GM12878 (cell line): ENCODE results near the gene ASGR1. TPM values are rescaled to one million over a fixed set of nuclear protein-coding genes. Genes with fewer than 3 reads are reported as not detected.

ENCODE experiments used
- ATF7 ChIP-seq: fragments of 450-650 bp; IDR thresholded peaks from 2 replicates; pipeline ENCODE4 v1.6.1; 2016; ENCODE audit warnings: low read depth, mild to moderate bottlenecking
- CBX3 ChIP-seq: fragments of 200-600 bp; sonication (generic); IDR thresholded peaks from 2 replicates; pipeline ENCODE4 v1.6.1; 2016; ENCODE audit warnings: low read depth, borderline replicate concordance
- CEBPB ChIP-seq, 2 experiments: fragments of 150-350 bp in 1 of 2; IDR thresholded peaks; 2 replicates each; pipeline ENCODE4 v1.6.1; 2012 to 2014; ENCODE audit warnings: low read depth in 2 of 2, low read length in 2 of 2, borderline replicate concordance in 1 of 2, inconsistent platforms in 1 of 2
- CHD4 ChIP-seq: fragments of 200-600 bp; sonication (generic); IDR thresholded peaks from 2 replicates; pipeline ENCODE4 v1.6.1; 2016; ENCODE audit warnings: mild to moderate bottlenecking
- E4F1 ChIP-seq: fragments of 450-650 bp; IDR thresholded peaks from 2 replicates; pipeline ENCODE4 v1.6.1; 2018; ENCODE audit warnings: borderline replicate concordance, mild to moderate bottlenecking; ENCODE audit not compliant: partially characterized antibody
- EGR1 ChIP-seq, 2 experiments: IDR thresholded peaks; 1 replicate in 1 of 2; 2 replicates in 1 of 2; pipeline ENCODE4 v1.6.1; 2011 to 2012; ENCODE audit warnings: low read depth in 2 of 2, low read length in 2 of 2, borderline replicate concordance in 1 of 2, mild to moderate bottlenecking in 1 of 2, moderate library complexity in 1 of 2
- ELK1 ChIP-seq: IDR thresholded peaks from 2 replicates; pipeline ENCODE4 v1.6.1; 2012; ENCODE audit warnings: low read depth, low read length, improper control_type of control experiment
- FOXK2 ChIP-seq: fragments of 450-650 bp; IDR thresholded peaks from 2 replicates; pipeline ENCODE4 v1.6.1; 2017; ENCODE audit warnings: mild to moderate bottlenecking, moderate library complexity
- HDAC6 ChIP-seq: fragments of 200-600 bp; sonication (generic); IDR thresholded peaks from one replicate; pipeline ENCODE4 v1.8.0; 2017; ENCODE audit warnings: antibody characterized with exemption; ENCODE audit not compliant: unreplicated experiment
- NBN ChIP-seq: fragments of 450-650 bp; IDR thresholded peaks from 2 replicates; pipeline ENCODE4 v1.6.1; 2016
- RAD21 ChIP-seq: IDR thresholded peaks from 2 replicates; pipeline ENCODE4 v1.6.1; 2011; ENCODE audit warnings: mild to moderate bottlenecking, low read depth, low read length, moderate library complexity; ENCODE audit not compliant: insufficient read depth
- RELA ChIP-seq: fragments of 450-650 bp; IDR thresholded peaks from 2 replicates; pipeline ENCODE4 v1.8.0; 2014; ENCODE audit warnings: borderline replicate concordance; ENCODE audit not compliant: partially characterized antibody
- SIX5 ChIP-seq: IDR thresholded peaks from 2 replicates; pipeline ENCODE4 v1.6.1; 2011; ENCODE audit warnings: mild to moderate bottlenecking, low read depth, low read length, moderate library complexity; ENCODE audit not compliant: severe bottlenecking
- SREBF1 ChIP-seq: IDR thresholded peaks from 2 replicates; pipeline ENCODE4 v1.6.1; 2012; ENCODE audit warnings: mild to moderate bottlenecking, low read length
- ZNF24 ChIP-seq: fragments of 450-650 bp; IDR thresholded peaks from 2 replicates; pipeline ENCODE4 v1.6.1; 2017; ENCODE audit warnings: antibody characterized with exemption, mild to moderate bottlenecking
- polyA plus RNA-seq, 11 experiments: library from polyadenylated mRNA; depleted of rRNA in 4 of 11; unstranded in 6 of 11; stranded (reverse) in 5 of 11; fragments of >200 nt; fragmentation: Nextera tagmentation in 4 of 11; fragmentation: Illumina TruSeq in 1 of 11; extraction: Ambion mirVana in 4 of 11; extraction: Trizol in 1 of 11; gene quantifications; 1 replicate in 1 of 11; 2 replicates in 10 of 11; pipeline versions ENCODE4 v1.2.1 to v1.2.3, GENCODE V29; 2011 to 2016; ENCODE audit warnings: inconsistent platforms in 2 of 11, missing spikeins in 2 of 11, low read depth in 1 of 11
- total RNA-seq, 4 experiments: library from RNA; depleted of rRNA in 3 of 4; stranded (reverse); fragments of >200 nt in 3 of 4; fragmentation: Illumina TruSeq in 1 of 4; extraction: Trizol in 1 of 4; gene quantifications; 2 replicates each; pipeline versions ENCODE4 v1.2.1 to v1.2.3, GENCODE V29; 2013 to 2021

Gene ASGR1
- total and polyA plus RNA-seq, 10 of the 15 experiments (the other 5 are each of a cell fraction or from before 2014, with no cell fraction given): 0.06 to 0.34 (median 0.14) TPM; not detected in 6

DNA sequence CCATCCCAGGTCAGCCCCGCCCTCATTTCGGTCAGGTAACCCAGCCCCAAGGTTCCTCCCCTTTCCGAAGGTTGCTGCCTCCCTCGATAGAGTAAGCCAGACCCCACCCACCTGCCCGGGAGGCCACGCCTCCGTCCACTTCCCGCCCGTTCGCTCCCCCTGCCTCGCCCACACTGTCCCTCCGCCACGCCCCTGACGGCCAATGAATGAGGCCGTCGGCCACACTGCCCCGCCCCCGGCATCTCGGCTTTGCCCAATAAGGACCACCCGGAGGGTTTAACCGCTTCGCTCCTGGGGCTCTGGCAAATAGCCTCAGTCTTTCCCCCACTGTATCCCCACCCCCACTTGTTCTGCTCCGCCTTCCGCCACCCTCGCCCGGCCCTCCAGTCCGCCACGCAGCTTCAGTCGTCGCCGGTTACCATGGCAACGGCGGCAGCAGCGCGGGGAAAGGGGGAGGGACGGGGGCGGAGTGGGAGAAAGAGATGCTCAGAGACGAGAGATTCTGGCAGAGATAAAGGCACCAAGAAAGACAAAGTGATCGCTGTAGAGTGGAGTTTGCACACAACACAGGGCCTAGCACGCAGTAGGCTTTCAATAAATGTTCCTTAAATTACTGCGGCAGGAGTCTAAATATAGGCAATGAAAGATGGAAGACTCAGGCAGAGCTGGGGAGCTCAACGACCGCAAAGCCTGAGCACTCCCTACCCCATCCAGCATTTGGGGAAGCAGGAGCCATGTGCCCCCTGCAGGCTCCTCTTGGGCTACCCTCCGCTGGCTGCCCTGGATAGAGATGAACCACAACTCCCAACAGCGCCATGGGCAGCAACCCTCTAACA is 35.3 kb upstream of the ASGR1 start (continued):
- TF ChIP-seq FOXK2: no peak
- no peak for TF ChIP-seq E4F1
- TF ChIP-seq EGR1 (IDR thresholded peaks at IDR 0.05; ENCODE audit: borderline replicate concordance in 1 of 2, low read depth in 2 of 2, low read length in 2 of 2): peak in 1 of 2 experiments; percentile 69; a peak in 1 of 3 replicates
- no peak for TF ChIP-seq ATF7
- TF ChIP-seq RELA: no peak
- peak; percentile 57 for TF ChIP-seq SREBF1
- peak; percentile 97 for TF ChIP-seq SIX5
- TF ChIP-seq ZNF24: no peak
- TF ChIP-seq HDAC6: no peak
- TF ChIP-seq NBN: no peak; the same call in 1 of the 2 replicates
- TF ChIP-seq CBX3: no peak
- no peak for TF ChIP-seq CEBPB (IDR thresholded peaks at IDR 0.05; ENCODE audit: borderline replicate concordance in 1 of 2, low read depth in 2 of 2, low read length in 2 of 2)
- no peak for TF ChIP-seq ELK1
- no peak for TF ChIP-seq CHD4
- TF ChIP-seq RAD21: no peak
